H1 (cell line): ENCODE measurements around the gene HS2ST1. TPM values are rescaled to one million over a fixed set of nuclear protein-coding genes. Genes with fewer than 3 reads are reported as not detected.

Experiments used
- CTCF ChIA-PET: fragments of 300-600 bp; sonication (Branson Sonifier 250); formaldehyde crosslinking; loops from one replicate; lab custom pipeline; 2021; ENCODE audit not compliant: partially characterized antibody; lab: Charles Lee
- POLR2A ChIA-PET: fragments of 300-600 bp; sonication (Branson Sonifier 250); formaldehyde crosslinking; loops from one replicate; lab custom pipeline; 2021; ENCODE audit warnings: inconsistent platforms; ENCODE audit not compliant: partially characterized antibody; lab: Charles Lee
- DNase-seq, 2 experiments: peaks; one replicate each; pipeline versions ENCODE4 v3.0.0 to v3.0.0-alpha.2; 2010 to 2022; ENCODE audit warnings: low spot score in 2 of 2, low read depth in 1 of 2, mixed read lengths in 1 of 2
- FAIRE-seq: peaks from 2 replicates; lab custom pipeline; 2011; peaks lifted over from hg19 to GRCh38; lab: Jason Lieb, UNC
- H2AFZ ChIP-seq: 2 replicates; pipeline ENCODE4 v1.8.1; 2012; ENCODE audit warnings: low read length, inconsistent platforms
- H2AK5ac ChIP-seq: 2 replicates; pipeline ENCODE4 v1.6.1; 2013; ENCODE audit warnings: low read depth, low read length
- H2BK120ac ChIP-seq: replicated peaks from 2 replicates; pipeline ENCODE3; 2013; ENCODE audit warnings: low read depth, low read length, inconsistent platforms
- H2BK12ac ChIP-seq: 2 replicates; pipeline ENCODE4 v1.6.1; 2013; ENCODE audit warnings: low read depth, low read length
- H2BK15ac ChIP-seq: 2 replicates; pipeline ENCODE4 v1.6.1; 2013; ENCODE audit warnings: low read length
- H2BK20ac ChIP-seq: 2 replicates; pipeline ENCODE4 v1.6.1; 2013; ENCODE audit warnings: low read length
- H2BK5ac ChIP-seq: 2 replicates; pipeline ENCODE4 v1.6.1; 2013; ENCODE audit warnings: low read depth, low read length
- H3K14ac ChIP-seq: 2 replicates; pipeline ENCODE4 v1.6.1; 2013; ENCODE audit warnings: inconsistent platforms; ENCODE audit not compliant: insufficient read length
- H3K18ac ChIP-seq: 2 replicates; pipeline ENCODE4 v1.6.1; 2013; ENCODE audit warnings: low read length; ENCODE audit errors: extremely low read depth
- H3K23ac ChIP-seq: 2 replicates; pipeline ENCODE4 v1.6.1; 2013; ENCODE audit warnings: inconsistent platforms; ENCODE audit not compliant: insufficient read length
- H3K23me2 ChIP-seq: 2 replicates; pipeline ENCODE4 v1.6.1; 2013; ENCODE audit warnings: low read depth, low read length
- H3K27ac ChIP-seq: 2 replicates; pipeline ENCODE4 v1.6.1; 2011; ENCODE audit warnings: low read depth, low read length, inconsistent platforms
- H3K27me3 ChIP-seq, 4 experiments: replicated peaks in 1 of 4; 1 replicate in 1 of 4; 2 replicates in 3 of 4; pipeline versions ENCODE4 v1.6.1 to v1.8.1; 2011 to 2013; ENCODE audit warnings: low read length in 3 of 4, mild to moderate bottlenecking in 3 of 4, inconsistent platforms in 2 of 4, mixed read lengths in 2 of 4, moderate library complexity in 1 of 4; ENCODE audit not compliant: control insufficient read depth in 3 of 4, insufficient read depth in 3 of 4; ENCODE audit errors: extremely low read depth in 1 of 4
- H3K36me3 ChIP-seq, 4 experiments: 2 replicates each; pipeline versions ENCODE4 v1.6.1 to v1.8.1; 2011 to 2013; ENCODE audit warnings: mild to moderate bottlenecking in 4 of 4, low read length in 3 of 4, moderate library complexity in 2 of 4, control low read depth in 1 of 4, inconsistent platforms in 1 of 4; ENCODE audit not compliant: insufficient read depth in 4 of 4, control insufficient read depth in 2 of 4
- H3K4ac ChIP-seq: replicated peaks from 2 replicates; pipeline ENCODE3; 2013; ENCODE audit warnings: low read length, low read depth, mixed read lengths, inconsistent platforms; ENCODE audit not compliant: insufficient read length
- H3K4me1 ChIP-seq, 4 experiments: replicated peaks in 1 of 4; 1 replicate in 1 of 4; 2 replicates in 3 of 4; pipeline versions ENCODE4 v1.6.1 to v1.8.1; 2011 to 2013; ENCODE audit warnings: low read length in 3 of 4, inconsistent platforms in 2 of 4, mixed read lengths in 1 of 4; ENCODE audit not compliant: insufficient read depth in 4 of 4, control insufficient read depth in 3 of 4
- H3K4me2 ChIP-seq, 2 experiments: 2 replicates each; pipeline versions ENCODE4 v1.6.1 to v1.8.1; 2011 to 2013; ENCODE audit warnings: low read depth in 2 of 2, low read length in 2 of 2, control low read depth in 1 of 2, inconsistent platforms in 1 of 2, mild to moderate bottlenecking in 1 of 2; ENCODE audit not compliant: insufficient read depth in 1 of 2
- H3K4me3 ChIP-seq, 4 experiments: fragments of 200-600, 300-600 bp in 1 of 4; sonication (generic), shearing (Covaris generic), sonication (Bioruptor Twin) in 1 of 4; 2 replicates each; pipeline versions ENCODE4 v1.5.1 to v1.8.1; 2011 to 2016; ENCODE audit warnings: low read length in 4 of 4, low read depth in 3 of 4, control low read depth in 2 of 4, inconsistent platforms in 2 of 4, mild to moderate bottlenecking in 2 of 4, mixed read lengths in 1 of 4, moderate library complexity in 1 of 4; ENCODE audit not compliant: insufficient read depth in 2 of 4; ENCODE audit errors: extremely low read depth in 1 of 4
- H3K56ac ChIP-seq: replicated peaks from 2 replicates; pipeline ENCODE3; 2013; ENCODE audit warnings: low read depth, mild to moderate bottlenecking, mixed read lengths, low read length, inconsistent platforms; ENCODE audit not compliant: insufficient read length
- H3K79me1 ChIP-seq: 2 replicates; pipeline ENCODE4 v1.6.1; 2013; ENCODE audit warnings: low read depth, low read length, control low read depth
- H3K79me2 ChIP-seq, 2 experiments: 2 replicates each; pipeline versions ENCODE4 v1.6.1 to v1.8.1; 2012 to 2013; ENCODE audit warnings: low read length in 2 of 2, mild to moderate bottlenecking in 2 of 2, inconsistent platforms in 1 of 2; ENCODE audit not compliant: insufficient read depth in 2 of 2, control insufficient read depth in 1 of 2
- H3K9ac ChIP-seq, 4 experiments: replicated peaks in 1 of 4; 1 replicate in 1 of 4; 2 replicates in 3 of 4; pipeline versions ENCODE4 v1.6.1 to v1.8.1; 2011 to 2013; ENCODE audit warnings: low read depth in 3 of 4, low read length in 3 of 4, control low read depth in 2 of 4, mild to moderate bottlenecking in 2 of 4, moderate library complexity in 2 of 4, inconsistent platforms in 1 of 4; ENCODE audit errors: extremely low read depth in 1 of 4
- H3K9me3 ChIP-seq, 2 experiments: 2 replicates each; pipeline versions ENCODE4 v1.6.1 to v1.8.1; 2012 to 2013; ENCODE audit warnings: mild to moderate bottlenecking in 2 of 2, moderate library complexity in 2 of 2, control low read depth in 1 of 2, inconsistent platforms in 1 of 2, low read depth in 1 of 2, low read length in 1 of 2, mixed read lengths in 1 of 2; ENCODE audit not compliant: insufficient read depth in 2 of 2
- H4K20me1 ChIP-seq, 2 experiments: replicated peaks in 1 of 2; 2 replicates each; pipeline versions ENCODE3 to v1.8.1; 2011 to 2013; ENCODE audit warnings: inconsistent platforms in 2 of 2, low read length in 2 of 2, mild to moderate bottlenecking in 1 of 2; ENCODE audit not compliant: insufficient read depth in 2 of 2, control insufficient read depth in 1 of 2
- H4K5ac ChIP-seq: 2 replicates; pipeline ENCODE4 v1.6.1; 2013; ENCODE audit warnings: low read length, low read depth, mixed read lengths, inconsistent platforms; ENCODE audit not compliant: insufficient read length
- H4K8ac ChIP-seq: 2 replicates; pipeline ENCODE4 v1.8.0; 2013; ENCODE audit warnings: mild to moderate bottlenecking, moderate library complexity, low read length, inconsistent platforms; ENCODE audit not compliant: insufficient read depth; ENCODE audit errors: extremely low read depth
- H4K91ac ChIP-seq: replicated peaks from 2 replicates; pipeline ENCODE3; 2013; ENCODE audit warnings: low read length, mixed read lengths, inconsistent platforms; ENCODE audit not compliant: insufficient read length
- CHD2 ChIP-seq: IDR thresholded peaks from 2 replicates; pipeline ENCODE4 v1.6.1; 2012; ENCODE audit warnings: low read length, improper control_type of control experiment
- EZH2 ChIP-seq: fragments of 200-600 bp; sonication (generic); IDR thresholded peaks from 2 replicates; pipeline ENCODE4 v1.7.1; 2012; ENCODE audit warnings: low read depth, mild to moderate bottlenecking, moderate library complexity, low read length, inconsistent platforms; ENCODE audit not compliant: severe bottlenecking
- GABPA ChIP-seq: IDR thresholded peaks from 2 replicates; pipeline ENCODE4 v1.6.1; 2011; ENCODE audit warnings: mild to moderate bottlenecking, low read length, moderate library complexity, borderline replicate concordance; ENCODE audit not compliant: insufficient read depth
- HDAC2 ChIP-seq, 2 experiments: fragments of 300-600 bp in 1 of 2; sonication (generic) in 1 of 2; IDR thresholded peaks; 2 replicates each; pipeline ENCODE4 v1.6.1; 2011 to 2012; ENCODE audit warnings: low read depth in 2 of 2, low read length in 2 of 2, mild to moderate bottlenecking in 2 of 2, moderate library complexity in 2 of 2, borderline replicate concordance in 1 of 2, inconsistent platforms in 1 of 2
- HDAC6 ChIP-seq: IDR thresholded peaks from one replicate; pipeline ENCODE4 v1.7.1; 2012; ENCODE audit warnings: low read depth, mild to moderate bottlenecking, inconsistent platforms, low read length, moderate library complexity
- POLR2AphosphoS5 ChIP-seq: IDR thresholded peaks from 2 replicates; pipeline ENCODE4 v1.6.1; 2011; ENCODE audit warnings: low read depth, low read length
- RNF2 ChIP-seq: fragments of 200-900, 300-1000 bp; sonication (generic); IDR thresholded peaks from 2 replicates; pipeline ENCODE4 v1.7.1; 2016; ENCODE audit warnings: borderline replicate concordance, low read depth, mild to moderate bottlenecking, antibody characterized with exemption, low read length; ENCODE audit not compliant: poor library complexity, severe bottlenecking; ENCODE audit errors: missing control alignments
- SP2 ChIP-seq: IDR thresholded peaks from 2 replicates; pipeline ENCODE4 v1.6.1; 2012; ENCODE audit warnings: mild to moderate bottlenecking, low read length, inconsistent platforms
- WGBS, 2 experiments: shearing (Covaris generic) in 1 of 2; methylation state at CpG; one replicate each; pipeline versions ENCODE4 v1.1.6 to v1.1.7; 2013 to 2015; ENCODE audit warnings: low lambda C conversion rate in 2 of 2, mixed read lengths in 2 of 2, inconsistent platforms in 1 of 2, low coverage in 1 of 2, missing lambda C conversion rate in 1 of 2; ENCODE audit not compliant: insufficient replicate concordance in 2 of 2, insufficient coverage in 1 of 2, insufficient read length in 1 of 2; ENCODE audit errors: extremely low coverage in 1 of 2, missing lambda C conversion rate in 1 of 2; 5-methylcytosine and 5-hydroxymethylcytosine counted together
- polyA plus RNA-seq, 7 experiments: library from polyadenylated mRNA; depleted of rRNA in 3 of 7; stranded (reverse) in 5 of 7; unstranded in 2 of 7; fragments of >200 nt in 5 of 7; fragments of 200-250 nt in 2 of 7; gene quantifications; 1 replicate in 5 of 7; 2 replicates in 1 of 7; 4 replicates in 1 of 7; pipeline versions ENCODE4 v1.2.1 to v1.2.3, GENCODE V29; 2011 to 2013; ENCODE audit warnings: missing spikeins in 2 of 7, mixed read lengths in 2 of 7
- total RNA-seq: library from RNA; stranded (reverse); fragmentation: NEBNext Ultra II Directional; extraction: Animal tissue kit (Norgen Biotek cat#: 25700); gene quantifications from 2 replicates; pipeline ENCODE4 v1.2.1, GENCODE V29; 2021
- TF ChIP-seq, protein P1 (sequence below): IDR thresholded peaks from 2 replicates; pipeline ENCODE4 v1.6.1; 2012; ENCODE audit warnings: inconsistent platforms

Gene HS2ST1
- total and polyA plus RNA-seq, 2 of the 8 experiments (the other 6 are each of a cell fraction or from before 2014, with no cell fraction given) = 5.2 to 28.3 TPM

DNA sequence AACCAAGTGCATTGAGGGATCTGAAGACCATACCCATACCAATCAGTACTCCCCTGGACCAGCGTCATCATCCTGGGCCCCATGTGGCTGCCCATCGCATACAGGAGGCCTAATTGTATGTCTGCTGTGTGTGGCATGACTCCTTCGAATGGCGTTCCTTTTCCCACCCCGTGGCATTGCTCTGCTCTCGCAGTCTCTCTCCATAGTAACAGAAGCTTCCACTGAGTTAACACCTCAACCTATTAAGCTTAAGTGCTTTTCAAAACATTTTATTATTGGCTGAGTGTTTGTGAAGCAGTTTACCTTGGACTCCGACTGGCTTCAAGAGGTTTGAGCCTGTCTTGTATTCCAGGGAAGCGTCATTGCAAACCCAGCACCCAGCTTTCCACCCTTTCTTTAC lies 227.1 kb downstream of the HS2ST1 start:
- no peak overlapping the region for H2AK5ac ChIP-seq
- 91% methylated on average over 8 of the region's 8 CpGs; no CpG with 5 or more reads in 1 of the 2 experiments for WGBS, 2 experiments

More for the DNA sequence above, 227.1 kb downstream of the HS2ST1 start:
- Histone ChIP-seq H3K27me3 (no peaks in the 10 kb centered on the region), H3K9ac (no peak overlapping the region), H3K27ac (no peak overlapping the region), H2BK15ac (no peak overlapping the region), H3K79me2 (no peaks in the 10 kb centered on the region), H4K20me1 (no peaks in the 10 kb centered on the region), H3K9me3 (no peaks in the 10 kb centered on the region), H2BK120ac (no peak overlapping the region), H2BK5ac (no peak overlapping the region), H4K8ac (no peak overlapping the region), H3K79me1 (no peaks in the 10 kb centered on the region; the same call in 1 of the 2 replicates), H2BK20ac (no peak overlapping the region), H3K18ac (no peak overlapping the region), H3K56ac (no peak overlapping the region), H4K91ac (no peak overlapping the region), H3K4me1 (no peaks in the 10 kb centered on the region), H2AFZ (no peak overlapping the region), H3K23ac (no peak overlapping the region), H2BK12ac (no peak overlapping the region), H3K36me3 (no peaks in the 10 kb centered on the region), H4K5ac (no peak overlapping the region), H3K14ac (no peak overlapping the region), H3K23me2 (no peaks in the 10 kb centered on the region), H3K4me3 (no peak overlapping the region), H3K4me2 (no peak overlapping the region), H3K4ac (no peak overlapping the region)
- POLR2A ChIA-PET = no interaction called here
- CTCF ChIA-PET = interaction anchor here (1.2 to 3.2 kb wide), 3 partner anchors 7 to 151 kb away, joined by 3 to 10 read pairs (median 8); no protein-coding TSS in a partner anchor
- TF ChIP-seq GABPA = no peak
- TF ChIP-seq, protein P1, sequence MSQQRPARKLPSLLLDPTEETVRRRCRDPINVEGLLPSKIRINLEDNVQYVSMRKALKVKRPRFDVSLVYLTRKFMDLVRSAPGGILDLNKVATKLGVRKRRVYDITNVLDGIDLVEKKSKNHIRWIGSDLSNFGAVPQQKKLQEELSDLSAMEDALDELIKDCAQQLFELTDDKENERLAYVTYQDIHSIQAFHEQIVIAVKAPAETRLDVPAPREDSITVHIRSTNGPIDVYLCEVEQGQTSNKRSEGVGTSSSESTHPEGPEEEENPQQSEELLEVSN = no peak
- no peak for TF ChIP-seq SP2
- TF ChIP-seq POLR2AphosphoS5 = no peak
- TF ChIP-seq EZH2 = no peak
- no peak for TF ChIP-seq HDAC2 (IDR thresholded peaks at IDR 0.05; ENCODE audit: borderline replicate concordance in 1 of 2, low read depth in 2 of 2, low read length in 2 of 2)
- no peak for TF ChIP-seq RNF2
- TF ChIP-seq CHD2 = no peak
- no peak for TF ChIP-seq HDAC6
- DNase-seq = no peak
- no peak for FAIRE-seq
